Measurements from ENCODE around the gene TINAGL1.

TINAGL1 gene

DNA sequence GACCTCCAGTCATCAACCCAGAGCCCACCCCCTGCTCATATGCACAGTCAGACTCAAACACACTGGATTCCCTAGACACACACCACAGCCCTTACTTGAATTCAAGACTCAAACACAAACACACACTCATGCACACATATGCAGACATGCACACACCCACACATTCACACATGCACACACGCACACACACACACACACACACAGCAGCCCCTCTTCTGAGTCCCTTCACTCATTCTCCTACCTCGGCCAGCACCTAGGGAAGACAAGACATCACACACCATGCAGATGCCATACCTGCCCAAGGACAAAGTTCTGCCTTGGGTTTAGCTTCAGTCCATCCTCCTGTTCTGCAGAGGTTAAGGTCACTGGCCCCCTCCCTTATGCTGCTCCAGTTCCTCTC is 39.6 kb downstream of the TINAGL1 start:
- DNase-seq (ENCODE audit: low spot score) = no peak
- TF ChIP-seq, protein P1, sequence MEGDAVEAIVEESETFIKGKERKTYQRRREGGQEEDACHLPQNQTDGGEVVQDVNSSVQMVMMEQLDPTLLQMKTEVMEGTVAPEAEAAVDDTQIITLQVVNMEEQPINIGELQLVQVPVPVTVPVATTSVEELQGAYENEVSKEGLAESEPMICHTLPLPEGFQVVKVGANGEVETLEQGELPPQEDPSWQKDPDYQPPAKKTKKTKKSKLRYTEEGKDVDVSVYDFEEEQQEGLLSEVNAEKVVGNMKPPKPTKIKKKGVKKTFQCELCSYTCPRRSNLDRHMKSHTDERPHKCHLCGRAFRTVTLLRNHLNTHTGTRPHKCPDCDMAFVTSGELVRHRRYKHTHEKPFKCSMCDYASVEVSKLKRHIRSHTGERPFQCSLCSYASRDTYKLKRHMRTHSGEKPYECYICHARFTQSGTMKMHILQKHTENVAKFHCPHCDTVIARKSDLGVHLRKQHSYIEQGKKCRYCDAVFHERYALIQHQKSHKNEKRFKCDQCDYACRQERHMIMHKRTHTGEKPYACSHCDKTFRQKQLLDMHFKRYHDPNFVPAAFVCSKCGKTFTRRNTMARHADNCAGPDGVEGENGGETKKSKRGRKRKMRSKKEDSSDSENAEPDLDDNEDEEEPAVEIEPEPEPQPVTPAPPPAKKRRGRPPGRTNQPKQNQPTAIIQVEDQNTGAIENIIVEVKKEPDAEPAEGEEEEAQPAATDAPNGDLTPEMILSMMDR (conservative IDR thresholded peaks at IDR 0.05; ENCODE audit: low read depth) = no peak
- POLR2A ChIA-PET (ENCODE audit: low non-redundant PET) = no interaction called here
- CTCF ChIA-PET = no interaction called here
- no peak overlapping the region for H3K27ac ChIP-seq

DNA sequence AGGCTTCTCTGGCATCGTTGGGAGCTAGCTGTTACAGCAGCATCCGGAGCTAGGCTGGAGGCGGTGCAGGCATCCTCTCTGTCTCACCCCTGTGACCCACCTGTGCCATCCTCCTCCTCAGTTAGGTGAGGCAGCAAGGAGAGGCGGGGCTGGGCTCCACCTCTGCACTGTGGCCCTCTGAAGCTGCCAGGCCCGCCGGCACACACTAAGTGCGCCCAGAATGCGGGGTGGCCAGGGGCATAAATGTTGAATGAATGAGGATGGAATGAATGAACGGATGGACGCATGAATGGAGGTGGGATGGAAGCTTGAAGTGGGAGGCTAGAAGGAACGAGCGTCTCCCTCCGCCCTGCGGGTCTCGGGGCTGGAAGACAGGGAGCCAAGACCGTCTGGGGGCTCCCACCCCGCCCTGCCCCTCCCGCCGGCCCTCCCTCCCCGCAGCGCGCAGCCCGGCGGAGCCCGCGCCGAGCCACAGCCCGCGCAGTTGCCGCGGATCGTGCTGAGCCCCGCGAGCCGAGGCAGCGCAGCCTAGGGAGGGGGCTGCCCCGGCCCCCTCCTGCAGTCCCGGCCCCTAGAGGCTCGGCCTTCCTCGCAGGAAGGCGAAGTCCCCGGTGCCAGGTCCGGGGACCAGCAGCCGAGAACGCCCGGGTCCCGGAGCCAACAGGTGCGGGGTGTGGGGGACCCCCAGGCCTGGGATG is 41.1 kb downstream of the TINAGL1 start, which contains the start of gene HCRTR1:
Gene HCRTR1 (plus strand): TSS at position 472 of the 698 bp plus-strand sequence. CDS start 1,504 bp downstream, outside the sequence.
- POLR2A ChIA-PET (ENCODE audit: low non-redundant PET) = interaction anchor here (0.5 kb wide), 1 partner anchor 496 kb away, joined by 4 read pairs; no protein-coding TSS in a partner anchor
- no peak within 1 kb of the TSS for H3K27ac ChIP-seq
- CTCF ChIA-PET = interaction anchor here (0.5 to 1.9 kb wide), 8 partner anchors 8 to 412 kb away, joined by 3 to 10 read pairs (median 3); no protein-coding TSS in a partner anchor
- TF ChIP-seq, protein P1 (conservative IDR thresholded peaks at IDR 0.05; ENCODE audit: low read depth) = no peak
- no peak for DNase-seq (ENCODE audit: low spot score)

DNA sequence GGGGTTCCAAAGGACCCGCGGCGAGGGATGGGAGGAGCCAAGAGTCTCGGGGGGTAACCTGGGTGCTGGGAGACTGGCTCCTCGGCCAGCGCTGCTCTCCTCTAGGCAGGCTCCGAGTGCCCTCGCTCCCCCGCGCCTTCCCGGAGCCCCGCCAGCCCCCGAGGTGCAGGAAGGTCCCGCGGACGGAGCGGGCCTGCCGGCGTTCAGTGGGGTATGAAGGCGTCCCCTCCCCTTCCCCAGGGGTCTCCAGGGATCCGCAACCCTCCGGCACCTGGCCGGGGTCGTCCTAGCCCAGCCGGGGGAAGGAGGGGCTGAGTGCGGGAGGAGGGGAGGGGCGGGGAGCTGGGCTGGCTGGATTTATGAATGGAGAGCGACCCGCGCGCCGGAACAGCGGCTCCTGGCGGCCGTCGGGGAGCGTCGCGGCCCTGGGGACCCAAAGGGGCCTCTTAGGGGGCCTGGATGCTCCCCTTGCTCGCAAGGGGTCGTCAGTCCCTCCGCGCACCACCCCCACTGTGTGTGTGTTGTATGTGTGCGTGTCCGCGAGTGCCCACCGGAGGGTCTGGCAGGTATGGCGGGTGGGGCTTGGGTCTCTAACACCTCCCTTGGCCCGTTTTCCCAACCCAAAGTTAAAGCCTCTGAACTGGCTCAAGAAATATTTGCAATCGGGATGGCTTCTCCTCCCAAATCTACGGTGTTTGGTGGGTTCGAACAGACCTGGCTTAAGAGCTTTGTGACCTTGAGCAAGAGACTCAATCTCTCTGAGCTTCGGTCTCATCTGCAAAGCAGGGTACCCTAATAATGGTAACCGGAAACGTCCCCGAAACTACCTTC is 41.8 kb downstream of the TINAGL1 start:
- POLR2A ChIA-PET (ENCODE audit: low non-redundant PET) = no interaction called here
- peak; percentile 33 for DNase-seq (ENCODE audit: low spot score)
- CTCF ChIA-PET = interaction anchor here (0.5 to 1.9 kb wide), 13 partner anchors 8 to 413 kb away, joined by 3 to 10 read pairs (median 3); no protein-coding TSS in a partner anchor
- no peak overlapping the region for H3K27ac ChIP-seq
- TF ChIP-seq, protein P1 (conservative IDR thresholded peaks at IDR 0.05; ENCODE audit: low read depth) = peak; percentile 81

DNA sequence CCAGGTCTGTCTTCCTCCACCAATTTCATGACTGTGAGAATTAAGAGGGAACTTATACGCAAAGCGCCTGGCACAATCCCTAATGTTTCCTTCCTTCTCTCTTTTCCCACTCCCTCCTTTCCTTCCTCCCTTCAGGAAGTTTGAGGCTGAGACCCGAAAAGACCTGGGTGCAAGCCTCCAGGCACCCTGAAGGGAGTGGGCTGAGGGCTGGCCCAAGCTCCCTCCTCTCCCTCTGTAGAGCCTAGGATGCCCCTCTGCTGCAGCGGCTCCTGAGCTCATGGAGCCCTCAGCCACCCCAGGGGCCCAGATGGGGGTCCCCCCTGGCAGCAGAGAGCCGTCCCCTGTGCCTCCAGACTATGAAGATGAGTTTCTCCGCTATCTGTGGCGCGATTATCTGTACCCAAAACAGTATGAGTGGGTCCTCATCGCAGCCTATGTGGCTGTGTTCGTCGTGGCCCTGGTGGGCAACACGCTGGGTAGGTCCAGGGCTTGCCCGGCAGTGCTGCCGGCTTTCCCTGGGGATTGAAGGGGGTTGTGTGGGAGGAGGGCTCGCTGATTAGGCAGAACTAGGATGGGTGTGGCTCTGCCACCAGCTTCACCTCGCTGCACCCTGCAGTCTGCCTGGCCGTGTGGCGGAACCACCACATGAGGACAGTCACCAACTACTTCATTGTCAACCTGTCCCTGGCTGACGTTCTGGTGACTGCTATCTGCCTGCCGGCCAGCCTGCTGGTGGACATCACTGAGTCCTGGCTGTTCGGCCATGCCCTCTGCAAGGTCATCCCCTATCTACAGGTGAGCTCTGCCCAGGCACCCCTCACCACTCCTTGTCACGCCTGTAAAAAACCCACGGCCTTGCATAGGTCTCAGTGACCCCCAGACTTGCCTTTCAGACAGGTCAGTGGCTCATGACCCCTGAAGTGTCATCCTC is 42.9 kb downstream of the TINAGL1 start:
- TF ChIP-seq, protein P1 (conservative IDR thresholded peaks at IDR 0.05; ENCODE audit: low read depth) = no peak
- POLR2A ChIA-PET (ENCODE audit: low non-redundant PET) = no interaction called here
- DNase-seq (ENCODE audit: low spot score) = no peak
- CTCF ChIA-PET = interaction anchor here (0.6 to 1.9 kb wide), 10 partner anchors 9 to 374 kb away, joined by 3 to 10 read pairs (median 3); no protein-coding TSS in a partner anchor
- H3K27ac ChIP-seq = no peak overlapping the region

DNA sequence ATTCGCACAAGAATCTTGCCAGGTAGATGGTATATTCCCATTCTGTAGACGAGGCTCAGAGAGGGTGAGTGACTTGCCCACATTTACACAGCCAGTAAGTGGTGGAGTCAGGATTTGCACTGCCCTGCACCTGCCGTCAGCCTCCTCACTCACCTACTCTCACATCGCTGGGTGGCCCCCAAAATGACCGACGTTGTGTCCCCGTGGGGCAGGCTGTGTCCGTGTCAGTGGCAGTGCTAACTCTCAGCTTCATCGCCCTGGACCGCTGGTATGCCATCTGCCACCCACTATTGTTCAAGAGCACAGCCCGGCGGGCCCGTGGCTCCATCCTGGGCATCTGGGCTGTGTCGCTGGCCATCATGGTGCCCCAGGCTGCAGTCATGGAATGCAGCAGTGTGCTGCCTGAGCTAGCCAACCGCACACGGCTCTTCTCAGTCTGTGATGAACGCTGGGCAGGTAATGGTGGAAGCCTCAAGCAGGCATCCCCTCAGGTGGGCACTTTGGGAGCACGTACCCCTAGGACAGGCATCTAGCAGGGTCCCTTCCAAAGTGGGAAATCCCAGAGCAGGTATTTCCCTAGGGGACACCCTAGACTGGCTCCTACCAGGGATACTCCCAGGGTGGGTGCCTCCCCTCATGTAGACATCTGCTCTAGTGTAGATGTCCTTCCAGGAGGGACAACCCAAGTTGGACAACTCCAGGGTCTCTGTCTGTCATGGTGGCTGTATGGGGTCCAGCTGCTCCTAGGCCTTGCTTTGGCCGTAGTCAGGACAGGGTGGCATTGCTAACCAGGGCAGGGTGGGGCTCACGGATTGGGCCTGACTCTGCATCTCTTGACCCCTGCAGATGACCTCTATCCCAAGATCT is 44.5 kb downstream of the TINAGL1 start:
- DNase-seq (ENCODE audit: low spot score) = no peak
- ChIA-PET CTCF (no interaction called here), POLR2A (ENCODE audit: low non-redundant PET) (no interaction called here)
- TF ChIP-seq, protein P1 (conservative IDR thresholded peaks at IDR 0.05; ENCODE audit: low read depth) = no peak
- no peak overlapping the region for H3K27ac ChIP-seq

Measured in RWPE1 (cell line).